Measurements from ENCODE around the gene ANKH.

Gene ANKH

GRCh38 chr5:14707811-14708390, 163.7 kb downstream of the ANKH start:
- DNase-seq, result no peak

- peak; percentile 86 for DNase-seq
These were observed 165.0 kb downstream of the ANKH start for GRCh38 chr5:14706615-14707021.

GRCh38 chr5:14705556-14705955, 166.0 kb downstream of the ANKH start:
- no peak for DNase-seq

GRCh38 chr5:14702238-14702839, 169.2 kb downstream of the ANKH start:
- DNase-seq, result no peak

GRCh38 chr5:14701556-14701955, 170.0 kb downstream of the ANKH start:
- no peak for DNase-seq

GRCh38 chr5:14700478-14701436, 170.8 kb downstream of the ANKH start:
- no peak for DNase-seq

- DNase-seq, result no peak
These were observed 171.7 kb downstream of the ANKH start for GRCh38 chr5:14699807-14700400.

- no peak for DNase-seq
These were observed 172.4 kb downstream of the ANKH start for GRCh38 chr5:14699159-14699558.

- no peak for DNase-seq
These were observed 173.1 kb downstream of the ANKH start for GRCh38 chr5:14698495-14698894.

GRCh38 chr5:14696851-14697250, 174.7 kb downstream of the ANKH start:
- no peak for DNase-seq

GRCh38 chr5:14696057-14696456, 175.5 kb downstream of the ANKH start:
- DNase-seq, result no peak

- DNase-seq, result no peak
These were observed 176.4 kb downstream of the ANKH start for GRCh38 chr5:14695152-14695551.

- no peak for DNase-seq
These were observed 178.5 kb downstream of the ANKH start for GRCh38 chr5:14693070-14693469.

- DNase-seq, result no peak
These were observed 184.4 kb downstream of the ANKH start for GRCh38 chr5:14687023-14687665.

- DNase-seq, result no peak
These were observed 185.1 kb downstream of the ANKH start for GRCh38 chr5:14686517-14686916.

- peak; percentile 64 for DNase-seq
These were observed 185.8 kb downstream of the ANKH start for GRCh38 chr5:14685757-14686156.

- no peak for DNase-seq
These were observed 186.8 kb downstream of the ANKH start for GRCh38 chr5:14684757-14685156.

GRCh38 chr5:14683906-14684455, 187.6 kb downstream of the ANKH start:
- DNase-seq, result no peak

GRCh38 chr5:14681236-14681752, 190.3 kb downstream of the ANKH start:
- no peak for DNase-seq

GRCh38 chr5:14679595-14679994, 192.0 kb downstream of the ANKH start:
- DNase-seq, result no peak

GRCh38 chr5:14678773-14679334, 192.7 kb downstream of the ANKH start:
- no peak for DNase-seq

GRCh38 chr5:14676320-14676719, 195.3 kb downstream of the ANKH start:
- DNase-seq, result peak; percentile 29

All from CD4-positive, alpha-beta T cell treated with Interleukin-4 for 4 hours (primary cell).